GM03348 (cell line): ENCODE data around the gene NLGN1.

Experiments
- DNase-seq: peaks from one replicate; pipeline ENCODE4 v3.0.0; 2012; ENCODE audit warnings: low spot score

The NLGN1 gene

DNA sequence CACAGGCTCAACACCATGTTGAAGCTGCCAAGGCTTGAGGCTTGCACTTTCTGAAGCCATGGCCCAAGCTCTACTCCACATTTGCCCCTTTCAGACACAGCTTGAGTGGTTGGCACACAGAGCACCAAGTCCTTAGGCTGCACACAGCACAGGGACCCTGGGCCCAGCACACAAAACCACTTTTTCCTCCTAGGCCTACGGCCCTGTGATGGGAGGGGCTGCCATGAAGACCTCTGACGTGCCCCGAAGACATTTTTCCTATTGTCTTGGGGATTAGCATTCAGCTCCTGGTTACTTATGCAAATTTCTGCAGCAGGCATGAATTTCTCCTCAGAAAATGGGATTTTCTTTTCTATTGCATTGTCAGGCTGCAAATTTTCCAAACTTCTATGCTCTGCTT is 445.5 kb downstream of the NLGN1 start:
- DNase-seq: no peak

DNA sequence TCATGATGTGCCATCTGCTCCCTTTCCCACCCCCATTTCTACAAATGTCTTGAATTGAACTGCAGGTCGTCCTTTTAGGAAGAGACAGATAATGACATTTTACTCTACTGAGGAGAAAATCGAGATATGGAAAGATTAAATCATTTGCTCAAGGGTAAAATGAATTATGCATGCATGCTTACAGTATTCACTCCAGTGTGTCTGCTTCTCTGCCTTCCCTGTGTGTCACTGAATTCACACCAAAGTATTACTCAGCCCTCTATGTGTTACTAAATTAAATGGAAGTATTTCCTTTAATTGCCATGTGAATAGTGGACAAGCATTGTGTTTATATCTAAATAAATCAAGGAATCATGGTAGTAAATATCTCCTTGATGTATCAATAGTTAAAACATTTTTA is 449.0 kb downstream of the NLGN1 start:
- DNase-seq: no peak

DNA sequence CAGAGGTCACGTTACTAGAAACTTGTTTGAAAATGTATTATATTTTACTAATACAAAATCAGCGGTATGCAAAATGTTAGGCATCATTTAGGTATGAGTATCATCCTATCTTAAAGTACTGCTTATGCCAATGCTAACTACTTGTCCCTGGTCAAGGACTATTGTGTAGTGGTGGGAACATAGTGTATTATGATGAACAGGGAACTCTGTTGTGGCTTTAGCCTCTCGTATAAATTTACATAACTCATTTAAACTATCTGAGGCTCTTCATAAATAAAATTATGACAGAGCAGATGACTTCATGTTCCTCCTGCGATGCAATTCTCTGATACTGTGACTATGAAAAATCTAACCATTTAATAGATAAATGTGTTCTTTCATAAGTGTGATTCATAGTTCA is 451.9 kb downstream of the NLGN1 start:
- DNase-seq: no peak

- no peak for DNase-seq
Observed at GRCh38 chr3:173857154-173857553, 459.6 kb downstream of the NLGN1 start.

GRCh38 chr3:173862701-173863100 is 465.2 kb downstream of the NLGN1 start:
- no peak for DNase-seq

DNA sequence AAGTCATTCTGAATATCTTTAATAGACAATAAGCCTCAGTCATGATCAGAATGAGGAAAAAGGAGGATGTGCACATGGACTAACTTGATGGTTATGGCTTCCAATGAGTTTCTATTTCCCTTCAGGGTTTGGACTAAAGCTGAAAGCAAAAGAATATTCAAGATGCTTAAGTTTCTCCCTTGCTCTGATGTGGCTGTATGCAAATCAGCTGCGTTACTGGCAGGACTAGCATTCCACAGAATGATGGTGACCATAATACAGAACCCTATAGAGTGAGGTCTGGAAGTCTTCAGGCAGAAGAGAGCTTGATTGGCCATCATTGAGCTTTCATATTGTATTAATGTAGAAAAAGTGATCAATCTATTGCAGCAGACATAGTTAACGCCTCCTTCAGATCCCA is 466.0 kb downstream of the NLGN1 start:
- DNase-seq: no peak

GRCh38 chr3:173865900-173866498 is 468.5 kb downstream of the NLGN1 start:
- no peak for DNase-seq

GRCh38 chr3:173869766-173870165 is 472.2 kb downstream of the NLGN1 start:
- peak; percentile 15 for DNase-seq

- DNase-seq: peak; percentile 16
Observed at GRCh38 chr3:173870976-173871375, 473.4 kb downstream of the NLGN1 start.

DNA sequence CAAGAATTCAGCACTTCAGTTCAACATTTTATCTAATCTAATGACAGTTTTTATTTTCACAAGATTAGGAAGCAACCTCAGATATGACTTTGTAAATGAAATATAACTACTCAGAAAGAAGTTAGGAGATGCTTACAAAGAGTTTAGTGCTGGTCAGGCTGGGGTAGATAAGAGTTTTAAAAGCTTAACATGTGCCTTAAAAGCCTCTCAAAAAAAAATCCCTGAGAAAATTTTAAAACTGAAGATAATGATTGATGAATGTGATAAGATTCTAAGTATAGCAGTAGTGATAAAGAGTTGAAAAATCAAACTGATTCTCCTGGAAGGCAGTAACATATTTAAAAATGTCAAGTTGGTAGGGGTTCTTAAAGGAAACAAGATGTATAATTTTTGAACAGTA is 478.2 kb downstream of the NLGN1 start:
- DNase-seq: no peak

- DNase-seq: no peak
Observed at GRCh38 chr3:173876476-173876875, 478.9 kb downstream of the NLGN1 start.

DNA sequence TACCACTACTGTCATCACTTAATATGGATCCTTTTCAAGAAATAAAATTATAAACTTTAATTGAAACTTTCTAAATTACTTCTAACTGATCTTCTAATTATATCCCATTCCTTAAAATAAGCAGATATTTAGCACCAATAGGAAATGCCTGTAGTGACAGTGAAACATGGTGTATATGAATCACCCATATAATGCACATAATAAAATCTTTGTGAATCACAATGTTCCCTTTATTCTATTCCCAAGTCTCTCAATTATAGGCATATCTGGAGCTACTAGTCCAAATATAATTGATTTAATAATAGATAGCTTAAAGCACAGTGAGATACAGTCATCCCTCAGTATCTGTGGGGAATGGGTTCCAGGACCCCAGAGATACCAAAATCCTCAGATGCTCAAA is 490.3 kb downstream of the NLGN1 start:
- no peak for DNase-seq

DNA sequence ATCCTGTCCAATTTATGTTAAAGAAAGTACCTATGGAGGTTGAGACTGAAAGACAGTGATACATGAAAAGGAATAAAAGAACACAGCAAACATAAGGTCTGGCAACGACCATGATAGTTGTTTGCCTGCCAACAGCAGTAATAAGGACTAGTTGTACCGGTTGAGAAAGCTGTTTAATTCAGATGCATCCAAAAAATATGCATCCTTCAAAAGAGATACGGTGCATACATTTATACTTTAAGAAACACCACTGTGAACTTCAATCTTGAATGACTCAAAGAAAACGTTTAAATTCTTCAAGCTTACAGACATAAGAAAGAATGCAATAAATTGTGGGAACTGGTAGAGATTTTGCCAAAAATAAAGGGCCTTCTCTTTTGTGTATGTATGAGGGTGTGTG is 492.1 kb downstream of the NLGN1 start:
- DNase-seq: no peak

DNA sequence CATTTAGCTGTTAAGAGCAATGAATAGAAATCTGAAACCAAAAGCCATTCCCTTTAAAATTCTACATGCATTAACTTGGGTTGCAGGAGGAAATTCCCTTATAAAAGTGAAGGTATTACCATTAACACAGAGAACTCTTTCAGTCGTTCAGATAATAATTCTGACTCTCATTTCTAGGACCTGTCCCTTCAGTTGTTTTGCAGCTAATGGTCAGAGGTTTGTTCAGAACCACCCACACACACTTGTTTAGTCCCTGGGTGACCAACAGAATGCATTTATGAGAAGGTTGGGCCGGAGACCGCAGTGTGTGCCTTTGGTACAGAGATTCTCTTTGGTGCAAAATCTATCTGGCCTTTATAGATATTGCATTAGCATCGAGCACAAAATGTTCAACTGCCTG is 492.5 kb downstream of the NLGN1 start:
- no peak for DNase-seq

GRCh38 chr3:173891272-173892100 is 493.9 kb downstream of the NLGN1 start:
- DNase-seq: no peak

DNA sequence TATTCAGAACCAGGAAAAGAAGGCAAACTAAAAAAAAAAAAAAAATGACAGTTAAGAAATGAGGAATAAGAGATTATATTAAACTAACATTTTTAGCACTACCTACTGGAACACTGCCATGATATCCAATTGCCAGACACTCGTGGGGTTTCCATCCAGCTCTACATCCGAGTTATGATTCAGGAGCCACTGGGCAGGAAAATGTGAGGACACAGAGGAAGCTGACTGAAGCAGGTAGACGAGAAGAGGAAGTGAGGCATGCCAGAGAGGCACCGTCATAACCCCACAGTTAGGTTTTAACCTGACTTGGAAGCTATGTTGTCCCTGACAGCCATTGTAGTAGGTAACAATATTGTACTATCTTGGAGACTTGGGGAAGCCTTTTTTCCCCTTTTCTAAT is 495.0 kb downstream of the NLGN1 start:
- no peak for DNase-seq

DNA sequence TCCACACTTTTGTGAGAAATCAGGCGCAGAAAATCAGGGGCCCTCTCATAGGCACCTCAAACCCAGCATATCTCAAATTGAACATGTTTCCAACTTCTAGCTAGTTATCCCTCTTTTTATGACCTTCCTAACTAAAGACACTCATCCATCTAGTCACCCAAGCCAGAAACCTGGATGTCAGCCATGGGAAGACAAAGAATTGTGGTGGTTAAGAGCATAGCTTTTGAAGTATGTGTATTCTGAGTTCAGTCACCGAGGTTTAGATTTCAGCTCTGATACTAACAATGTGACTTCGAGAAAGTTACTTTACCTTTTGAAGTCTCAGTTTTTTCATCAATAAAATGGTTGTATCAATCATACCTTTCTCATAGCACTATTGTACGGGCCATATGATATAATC is 495.5 kb downstream of the NLGN1 start:
- DNase-seq: peak; percentile 55

- DNase-seq: no peak
Observed at GRCh38 chr3:173893835-173894234, 496.3 kb downstream of the NLGN1 start.

DNA sequence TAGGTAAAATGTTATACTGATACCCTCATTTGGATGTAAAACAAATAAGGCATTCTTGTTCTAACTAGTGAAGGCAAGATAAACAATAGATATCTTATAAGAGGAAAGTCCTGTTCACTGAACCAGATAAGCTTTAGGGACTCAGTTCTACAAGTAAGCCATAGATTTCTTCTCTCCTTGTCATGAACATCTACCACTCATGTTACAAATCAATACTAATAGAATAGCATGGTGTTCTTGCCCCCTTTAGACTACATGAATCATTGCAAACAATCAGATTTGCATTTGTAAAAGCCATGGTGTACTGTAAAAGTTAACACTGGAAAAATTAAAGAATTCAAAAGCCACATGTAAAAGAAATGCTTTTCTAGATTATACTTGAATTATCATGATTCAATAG is 500.1 kb downstream of the NLGN1 start:
- no peak for DNase-seq

- no peak for DNase-seq
Observed at GRCh38 chr3:173901649-173902048, 504.1 kb downstream of the NLGN1 start.

- DNase-seq: no peak
Observed at GRCh38 chr3:173902401-173902800, 504.9 kb downstream of the NLGN1 start.

- no peak for DNase-seq
Observed at GRCh38 chr3:173902871-173903270, 505.3 kb downstream of the NLGN1 start.

DNA sequence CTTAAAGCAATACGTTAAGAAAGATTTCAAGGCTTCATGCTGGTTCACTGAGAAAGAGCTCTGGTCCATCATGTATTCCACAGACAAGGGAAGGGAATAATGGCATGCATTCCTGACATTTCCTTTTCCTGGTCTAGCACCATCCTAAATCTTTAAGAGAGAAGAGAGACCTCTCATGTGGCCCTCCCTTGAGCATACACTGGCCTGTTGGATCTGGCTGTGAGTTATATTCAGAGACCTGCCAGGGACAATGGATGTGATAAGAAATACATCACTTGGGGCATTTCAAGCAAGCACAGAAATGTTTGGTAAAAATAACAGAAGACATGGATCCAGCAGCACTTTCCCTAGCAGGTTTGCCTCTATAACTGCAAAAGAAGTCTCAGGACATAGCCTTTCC is 507.8 kb downstream of the NLGN1 start:
- DNase-seq: no peak

GRCh38 chr3:173911446-173911845 is 513.9 kb downstream of the NLGN1 start:
- no peak for DNase-seq
